UCSD-AML1 (cell line): ENCODE measurements around the gene CA9.

ENCODE experiments used
- DNase-seq: peaks from one replicate; lab custom pipeline; 2025; ENCODE audit not compliant: unreplicated experiment; lab: John Stamatoyannopoulos, UW

The CA9 gene

DNA sequence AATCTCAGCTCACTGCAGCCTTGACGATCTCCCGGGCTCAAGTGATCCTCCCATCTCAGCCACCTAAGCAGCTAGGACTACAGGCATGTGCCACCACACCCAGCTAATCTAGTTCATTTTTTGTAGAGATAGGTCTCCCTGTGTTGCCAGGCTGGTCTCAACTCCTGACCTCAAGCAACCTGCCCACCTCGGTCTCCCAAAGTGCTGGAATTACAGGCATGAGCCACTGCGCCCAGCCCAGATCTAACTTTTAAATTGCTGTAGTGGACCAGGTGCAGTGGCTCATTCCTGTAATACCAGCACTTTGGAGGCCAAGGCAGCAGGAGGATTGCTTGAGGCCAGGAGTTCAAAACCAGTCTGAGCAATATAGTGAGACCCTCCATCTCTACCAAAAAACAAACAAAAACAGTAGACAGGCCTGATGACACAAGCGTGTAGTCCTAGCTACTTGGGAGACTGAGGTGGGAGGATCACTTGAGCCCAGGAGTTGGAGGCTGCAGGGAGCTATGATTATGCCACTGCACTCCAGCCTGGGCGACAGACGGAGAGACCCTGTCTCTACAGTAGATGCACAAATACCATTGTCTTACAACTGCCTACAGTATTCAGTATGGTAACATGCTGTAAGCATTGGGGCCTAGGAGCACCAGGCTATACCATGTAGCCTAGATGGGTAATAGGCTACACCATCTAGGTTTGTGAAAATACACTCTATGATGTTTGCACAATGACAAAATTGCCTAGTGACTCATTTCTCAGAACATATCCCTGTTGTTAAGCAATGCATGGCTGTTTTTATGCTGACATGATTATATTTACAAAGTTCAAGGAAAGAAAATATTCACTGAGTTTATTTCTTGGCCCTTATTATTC, 21.5 kb upstream of the CA9 start:
- no peak for DNase-seq

GRCh38 chr9:35652829-35653209, 20.9 kb upstream of the CA9 start:
- DNase-seq: no peak

DNA sequence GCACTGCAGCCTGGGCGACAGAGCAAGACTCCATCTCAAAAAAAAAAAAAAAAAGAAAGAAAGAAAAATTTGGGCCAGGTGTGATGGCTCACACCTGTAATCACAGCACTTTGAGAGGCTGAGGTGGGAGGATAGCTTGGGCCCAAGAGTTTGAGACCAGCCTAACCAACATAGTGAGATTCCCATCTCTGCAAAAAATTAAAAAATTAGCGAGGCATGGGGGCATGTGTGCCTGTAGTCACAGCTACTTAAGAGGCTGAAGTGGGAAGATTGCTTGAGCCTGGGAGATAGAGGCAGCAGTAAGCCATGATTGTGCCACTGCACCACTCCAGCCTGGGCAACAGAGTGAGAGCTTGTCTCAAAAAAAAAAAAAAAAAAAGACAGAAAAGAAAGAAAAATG, 20.1 kb upstream of the CA9 start:
- no peak for DNase-seq

DNA sequence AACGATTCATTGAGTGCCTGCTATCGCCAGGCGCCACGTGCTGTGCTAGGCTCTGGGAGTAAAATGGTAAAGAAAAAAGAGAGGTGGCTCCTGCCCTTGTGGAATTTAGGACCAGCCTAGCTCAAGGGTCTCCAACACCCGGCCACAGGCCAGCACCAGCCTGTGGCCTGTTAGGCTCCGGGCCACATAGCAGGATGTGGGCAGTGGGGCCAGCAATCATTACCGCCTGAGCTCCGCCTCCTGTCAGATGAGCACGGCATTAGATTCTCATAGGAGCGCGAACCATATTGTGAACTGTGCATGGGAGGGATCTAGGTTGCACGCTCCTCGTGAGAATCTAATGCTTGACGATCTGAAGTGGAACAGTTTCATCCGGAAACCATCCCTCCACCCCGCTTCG, 17.4 kb upstream of the CA9 start:
- peak; percentile 63 for DNase-seq

DNA sequence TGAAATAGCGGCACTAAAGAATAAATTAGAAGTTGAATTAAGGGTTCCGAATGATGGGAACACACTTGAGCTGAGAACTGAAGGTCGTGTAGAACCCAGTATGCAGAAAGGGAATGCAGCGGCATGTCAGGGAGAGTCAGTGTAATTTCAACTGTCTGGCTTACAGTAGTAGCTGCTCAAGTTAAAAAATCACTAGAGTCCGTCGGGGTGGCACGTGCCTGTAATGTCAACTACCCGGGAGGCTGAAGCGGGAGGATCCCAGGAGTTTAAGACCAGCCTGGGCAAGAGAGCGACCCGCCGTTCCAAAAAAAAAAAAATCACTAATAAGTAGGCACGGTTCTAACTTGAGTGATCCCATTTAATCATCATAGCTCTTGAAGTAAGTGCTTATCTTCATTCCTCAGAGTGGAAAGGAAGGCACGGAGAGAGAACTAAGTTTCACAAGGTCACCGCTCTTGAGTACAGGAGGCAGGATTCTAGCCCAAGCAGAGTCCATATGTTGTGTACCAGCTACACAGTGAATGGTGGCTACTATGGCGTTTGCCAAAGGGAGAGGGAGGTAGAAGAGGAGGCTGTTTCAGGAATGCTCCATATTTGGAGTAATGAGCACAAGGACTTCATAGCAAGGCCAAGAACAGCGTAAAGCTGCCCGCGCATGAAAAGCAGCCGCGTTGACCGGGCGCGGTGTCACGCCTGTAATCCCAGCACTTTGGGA, 16.7 kb upstream of the CA9 start:
- no peak for DNase-seq

GRCh38 chr9:35657546-35658136, 16.1 kb upstream of the CA9 start, which contains the start of gene RMRP:
Gene RMRP (minus strand): TSS chr9:35658019.
- DNase-seq: peak; percentile 96

DNA sequence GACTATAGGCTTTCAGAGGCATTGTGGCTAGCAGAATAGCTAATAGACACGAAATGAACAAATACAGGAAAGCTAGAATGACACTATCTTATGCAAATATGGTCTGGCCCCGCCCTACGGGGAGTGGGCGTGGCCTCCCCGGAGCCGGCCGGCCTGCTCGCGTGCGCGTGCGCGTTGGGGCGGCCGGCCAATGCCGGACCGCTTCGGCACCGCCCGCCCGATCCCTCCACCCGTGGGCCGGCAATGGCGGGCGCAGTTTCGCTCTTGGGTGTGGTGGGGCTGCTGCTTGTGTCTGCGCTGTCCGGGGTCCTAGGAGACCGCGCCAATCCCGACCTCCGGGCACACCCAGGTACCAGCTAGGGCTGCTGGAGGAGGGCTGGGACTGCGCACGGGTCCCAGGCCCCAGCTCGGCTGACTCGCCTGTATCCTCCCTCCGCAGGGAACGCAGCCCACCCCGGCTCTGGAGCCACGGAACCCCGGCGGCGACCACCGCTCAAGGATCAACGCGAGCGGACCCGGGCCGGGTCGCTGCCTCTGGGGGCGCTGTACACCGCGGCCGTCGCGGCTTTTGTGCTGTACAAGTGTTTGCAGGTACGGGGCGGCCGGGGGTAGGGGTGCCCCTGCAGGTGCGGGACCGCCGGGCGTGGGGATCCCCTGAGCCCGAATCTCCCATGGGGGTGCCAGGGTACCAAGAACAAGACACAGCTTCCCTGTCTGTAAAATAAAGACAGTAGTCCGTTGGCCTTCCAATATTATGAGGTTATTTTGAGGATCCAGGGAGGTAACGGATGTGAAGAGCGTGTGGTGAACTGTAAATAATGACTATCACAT, 15.4 kb upstream of the CA9 start, which contains the start of gene CCDC107:
Gene CCDC107, plus strand, starts transcription at position 156 of the 831 bp plus-strand sequence. Its CDS starts 88 bp downstream, at position 244.
- DNase-seq: peak; percentile 91

DNA sequence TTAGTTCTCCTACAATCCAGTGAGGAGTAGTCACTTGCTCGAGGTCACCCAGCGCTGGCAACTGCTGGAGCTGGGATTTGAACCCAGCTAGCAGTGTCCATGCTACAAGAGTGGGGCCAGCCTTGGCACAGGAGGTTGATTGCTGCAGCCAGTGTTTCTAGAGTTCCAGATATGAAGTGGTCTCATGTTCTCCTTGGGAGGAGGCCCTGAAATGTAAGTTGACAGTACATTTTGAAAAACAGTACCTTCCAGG, 14.8 kb upstream of the CA9 start:
- DNase-seq: peak; percentile 57

DNA sequence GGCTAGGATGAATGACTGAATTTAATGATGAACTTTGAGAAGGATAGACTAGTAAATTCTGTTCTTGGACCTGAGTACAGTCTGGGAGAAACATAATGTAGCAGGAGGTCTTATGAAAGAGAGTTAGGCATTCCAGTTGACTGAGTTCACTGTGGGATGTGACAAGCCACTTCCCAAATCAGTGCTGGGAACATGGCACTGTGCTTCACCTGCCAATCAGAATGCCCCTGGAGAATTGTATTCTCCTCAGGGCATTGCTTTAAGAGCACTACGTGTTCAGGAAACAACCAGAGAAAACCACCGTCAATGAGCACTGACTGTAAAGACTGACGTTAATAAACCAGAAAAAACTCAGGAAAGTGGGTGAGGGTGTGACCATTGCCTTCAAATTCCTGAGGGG, 14.4 kb upstream of the CA9 start:
- DNase-seq: no peak

- DNase-seq: peak; percentile 27
Observed at GRCh38 chr9:35660966-35661415, 12.7 kb upstream of the CA9 start.

GRCh38 chr9:35661756-35662350, 11.9 kb upstream of the CA9 start:
- no peak for DNase-seq

DNA sequence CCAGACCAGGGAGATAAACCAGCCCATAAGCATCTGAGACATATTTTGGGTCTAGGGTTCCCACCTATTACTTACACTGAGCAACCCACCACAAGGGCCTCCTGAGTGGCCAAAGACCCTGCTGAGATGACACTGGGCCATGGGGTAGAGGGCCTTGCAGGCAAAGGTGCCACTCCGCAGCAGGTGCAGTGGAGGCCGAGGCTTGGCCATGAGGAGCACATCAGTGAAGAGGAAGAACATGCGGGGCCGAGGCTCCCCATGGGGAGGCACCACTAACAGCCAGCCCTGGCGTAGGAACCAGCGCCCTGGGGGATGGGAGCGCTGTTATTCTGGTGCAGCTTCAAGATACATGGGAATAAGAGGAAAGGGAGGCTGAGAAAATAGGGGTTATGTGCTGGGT, 11.3 kb upstream of the CA9 start:
- no peak for DNase-seq

GRCh38 chr9:35664531-35665470, 8.9 kb upstream of the CA9 start, which contains the start of gene ARHGEF39:
Gene ARHGEF39 (minus strand): TSS chr9:35665195. CDS start chr9:35665169, 26 bp downstream.
- peak; percentile 85 for DNase-seq

DNA sequence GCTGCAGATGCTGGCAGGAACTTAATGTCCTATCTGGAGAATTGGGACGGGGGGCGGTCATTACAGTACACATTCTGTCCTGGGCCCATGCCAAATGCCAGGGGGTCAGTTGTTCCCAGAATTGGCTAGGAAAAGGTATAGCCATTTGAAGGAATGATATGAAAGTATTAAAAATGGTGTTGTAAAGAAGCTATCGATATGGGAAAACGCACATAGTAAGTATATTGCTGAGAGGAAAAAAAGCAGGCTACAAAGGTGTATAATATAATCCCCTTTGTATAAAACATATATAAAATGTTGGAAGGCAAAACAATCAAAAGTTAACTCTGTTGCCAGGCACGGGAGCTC, 8.3 kb upstream of the CA9 start:
- no peak for DNase-seq

DNA sequence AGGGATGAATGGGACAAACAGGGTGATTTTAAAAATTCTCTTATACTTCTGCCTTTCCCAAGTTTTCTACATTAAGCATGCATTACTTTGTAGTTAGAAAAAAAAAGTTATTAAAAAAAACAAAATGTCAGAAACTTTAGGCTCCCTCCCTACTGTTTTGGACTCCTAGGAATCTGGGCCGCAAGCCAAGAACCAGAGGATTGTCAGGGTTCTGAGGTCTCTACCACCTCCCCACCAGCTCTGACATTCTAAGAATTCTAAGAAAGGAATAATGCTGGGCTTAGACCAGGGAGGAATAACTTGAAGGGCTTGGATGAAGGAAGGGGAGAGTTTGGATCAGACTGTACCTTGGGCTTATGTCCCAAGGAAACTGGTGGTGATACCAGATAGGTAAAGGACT, 7.7 kb upstream of the CA9 start:
- no peak for DNase-seq

DNA sequence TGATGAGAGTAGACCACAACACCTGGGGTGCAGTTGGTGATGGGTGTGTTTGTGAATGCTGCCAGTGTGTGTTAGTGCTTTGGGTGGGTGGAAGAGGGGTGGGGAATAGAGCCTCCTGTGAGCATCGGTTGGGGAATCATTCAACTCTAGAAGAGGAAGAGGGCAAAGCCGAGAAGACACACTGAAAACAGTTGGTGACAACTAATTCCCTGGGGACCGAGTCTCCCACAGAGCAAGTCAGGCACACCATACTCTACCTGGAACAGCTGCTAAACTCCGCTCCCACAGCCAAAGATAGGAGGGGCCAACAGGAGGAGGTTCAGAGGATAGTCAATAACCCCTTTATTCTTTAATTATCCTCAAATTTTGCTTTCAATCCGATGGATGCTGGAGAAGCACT, 7.2 kb upstream of the CA9 start:
- DNase-seq: no peak

- no peak for DNase-seq
Observed at GRCh38 chr9:35667939-35668338, 5.8 kb upstream of the CA9 start.

DNA sequence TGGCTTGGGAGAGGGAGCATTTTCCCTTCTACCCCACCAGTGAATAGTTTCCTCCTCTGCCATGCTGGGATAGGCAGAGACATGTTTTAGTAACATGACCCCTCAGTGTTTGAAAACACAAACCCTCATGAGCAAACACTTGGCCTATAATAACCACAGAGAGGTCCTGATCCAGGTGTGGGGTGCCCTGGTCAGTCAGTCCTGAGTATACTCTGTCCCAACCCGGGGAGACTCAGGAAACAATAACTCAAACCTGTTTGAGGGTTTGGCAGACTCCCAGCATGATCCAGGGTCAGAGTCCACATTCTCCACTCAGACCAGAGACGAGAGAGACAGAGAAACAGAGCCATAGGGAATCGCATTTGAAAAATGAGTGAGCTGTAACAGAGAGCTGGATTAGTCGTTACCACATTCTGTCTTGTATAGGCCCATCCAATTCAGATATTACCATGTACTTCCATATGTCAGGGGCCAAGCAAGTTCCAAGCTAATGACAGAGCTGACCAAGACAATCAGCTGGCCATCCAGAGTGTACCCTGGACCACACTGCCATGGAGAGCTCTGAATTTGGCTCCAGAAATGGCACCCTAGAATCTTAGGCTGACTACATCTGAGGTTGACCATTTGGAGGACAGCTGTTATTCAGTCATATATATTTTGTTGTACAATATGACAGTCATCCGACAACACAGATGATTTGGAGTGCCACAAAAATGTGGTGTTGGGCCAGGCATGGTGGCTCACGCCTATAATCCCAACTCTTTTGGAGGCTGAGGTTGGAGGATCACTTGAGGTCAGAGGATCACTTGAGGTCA, 4.2 kb upstream of the CA9 start:
- no peak for DNase-seq

- no peak for DNase-seq
Observed at GRCh38 chr9:35674025-35674361, 265 bp downstream of the CA9 start.
